ENCODE results near the gene KCNA4. TPM values are rescaled to one million over a fixed set of nuclear protein-coding genes. Genes with fewer than 3 reads are reported as not detected.

KCNA4 gene
- total RNA-seq, 1 experiment from 2014 or later, result not detected

DNA sequence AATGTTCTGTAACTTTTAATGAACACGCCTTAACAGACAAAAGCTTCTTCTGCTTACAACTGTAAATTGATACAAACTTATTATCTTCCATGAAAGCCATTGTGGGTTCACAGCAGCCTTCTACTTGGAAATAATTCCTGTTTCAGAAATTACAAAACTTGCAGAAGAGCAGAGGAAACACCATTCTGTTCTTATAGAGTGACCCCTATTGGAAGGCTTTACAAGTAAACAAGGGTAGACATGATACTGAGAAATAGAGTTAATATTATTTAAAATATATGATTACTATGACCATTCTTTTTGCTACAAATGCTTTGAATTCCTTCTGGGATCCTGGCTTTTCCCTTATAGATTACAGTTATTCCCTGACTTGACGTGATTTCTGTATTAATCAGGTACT is 32.4 kb upstream of the KCNA4 start:
- Histone ChIP-seq H4K20me1 (ENCODE audit: insufficient read depth) (no peaks in the 10 kb centered on the region), H3K4me3 (no peak overlapping the region), H3F3A (ENCODE audit: insufficient read depth, low read depth) (no peaks in the 10 kb centered on the region), H3K27me3 (ENCODE audit: insufficient read depth, low read depth) (no peaks in the 10 kb centered on the region), H3K36me3 (ENCODE audit: low read depth) (no peaks in the 10 kb centered on the region), H3K4me1 (replicated peaks; ENCODE audit: insufficient read depth) (no peaks in the 10 kb centered on the region), H3K27ac (no peak overlapping the region), H3K9me3 (ENCODE audit: insufficient read depth, low read depth) (no peaks in the 10 kb centered on the region), H3K79me2 (ENCODE audit: low read depth) (no peaks in the 10 kb centered on the region), H3K4me2 (no peak overlapping the region), H2AFZ (no peak overlapping the region), H3K9me2 (ENCODE audit: insufficient read depth) (no peaks in the 10 kb centered on the region)
- TF ChIP-seq EZH2 (IDR thresholded peaks at IDR 0.05; ENCODE audit: low read depth) (no peak), CTCF (conservative IDR thresholded peaks at IDR 0.05) (no peak; the same call in 1 of the 2 replicates)
- CTCF ChIA-PET, result no interaction called here
- DNase-seq, result no peak
- POLR2A ChIA-PET (ENCODE audit: unreplicated experiment), result no interaction called here
- no TSS peak for BruUV-seq (replicated peaks)
- intact Hi-C loops (cut with micrococcal nuclease; ENCODE audit: unreplicated experiment), result no loop called here

- Histone ChIP-seq H3K27ac (no peak overlapping the region), H3K79me2 (ENCODE audit: low read depth) (no peaks in the 10 kb centered on the region), H4K20me1 (ENCODE audit: insufficient read depth) (no peaks in the 10 kb centered on the region), H3K36me3 (ENCODE audit: low read depth) (no peaks in the 10 kb centered on the region), H3K9me3 (ENCODE audit: insufficient read depth, low read depth) (no peaks in the 10 kb centered on the region), H3K4me1 (replicated peaks; ENCODE audit: insufficient read depth) (no peaks in the 10 kb centered on the region), H3K9me2 (ENCODE audit: insufficient read depth) (no peaks in the 10 kb centered on the region), H3K4me3 (no peak overlapping the region), H3K27me3 (ENCODE audit: insufficient read depth, low read depth) (no peaks in the 10 kb centered on the region), H2AFZ (no peak overlapping the region), H3K4me2 (no peak overlapping the region), H3F3A (ENCODE audit: insufficient read depth, low read depth) (no peaks in the 10 kb centered on the region)
- intact Hi-C loops (cut with micrococcal nuclease; ENCODE audit: unreplicated experiment), result no loop called here
- BruUV-seq (replicated peaks), result no TSS peak
- POLR2A ChIA-PET (ENCODE audit: unreplicated experiment), result no interaction called here
- no peak for TF ChIP-seq CTCF (conservative IDR thresholded peaks at IDR 0.05)
- no peak for TF ChIP-seq EZH2 (IDR thresholded peaks at IDR 0.05; ENCODE audit: low read depth)
- no peak for DNase-seq
- CTCF ChIA-PET, result no interaction called here
These were observed 29.7 kb upstream of the KCNA4 start for GRCh38 chr11:30046578-30046945.

DNA sequence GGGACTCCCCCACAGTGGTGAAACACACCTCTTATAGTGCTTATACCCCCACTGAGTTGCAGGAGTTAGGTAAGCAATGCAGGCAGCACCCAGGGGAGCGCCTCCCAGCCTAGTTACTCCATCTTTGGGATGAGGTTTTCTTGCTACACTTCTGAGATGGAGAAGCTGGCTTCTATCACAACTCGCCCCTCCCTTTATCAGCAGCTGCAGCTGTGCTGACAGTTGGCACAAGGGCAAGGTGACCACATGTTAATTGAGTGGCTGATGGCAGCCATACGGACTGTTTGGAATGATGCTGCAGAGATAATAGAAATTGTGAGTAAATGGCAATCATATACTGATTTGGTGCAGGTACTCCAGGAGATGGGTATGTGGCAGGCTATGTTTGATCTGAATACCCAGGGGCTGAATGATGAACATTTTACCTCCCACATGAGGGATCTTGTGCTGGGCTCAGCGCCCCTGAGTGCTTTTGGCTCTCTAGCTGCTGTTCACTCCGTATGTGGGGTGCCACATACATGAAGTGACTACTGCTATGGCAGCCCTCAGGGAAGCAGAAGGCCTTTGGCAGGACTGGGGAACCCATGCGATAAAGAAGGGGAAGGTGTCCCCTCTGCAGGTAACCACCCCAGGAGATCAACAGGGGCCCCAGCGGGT is 29.2 kb upstream of the KCNA4 start:
- no peaks in the 10 kb centered on the region for H3K36me3 ChIP-seq (ENCODE audit: low read depth)
- TF ChIP-seq EZH2 (IDR thresholded peaks at IDR 0.05; ENCODE audit: low read depth), result no peak
- TF ChIP-seq CTCF (conservative IDR thresholded peaks at IDR 0.05), result no peak
- H3K79me2 ChIP-seq (ENCODE audit: low read depth), result no peaks in the 10 kb centered on the region
- H3K9me2 ChIP-seq (ENCODE audit: insufficient read depth), result no peaks in the 10 kb centered on the region
- no peaks in the 10 kb centered on the region for H4K20me1 ChIP-seq (ENCODE audit: insufficient read depth)
- ChIA-PET POLR2A (ENCODE audit: unreplicated experiment) (no interaction called here), CTCF (no interaction called here)
- no peaks in the 10 kb centered on the region for H3K4me1 ChIP-seq (replicated peaks; ENCODE audit: insufficient read depth)
- H3K27ac ChIP-seq, result no peak overlapping the region
- intact Hi-C loops (cut with micrococcal nuclease; ENCODE audit: unreplicated experiment), result no loop called here
- no peak overlapping the region for H3K4me3 ChIP-seq
- 0 out of 2 replicates have a peak, but pooled peaks cover 2% of the 10 kb centered on the region for H3K27me3 ChIP-seq (ENCODE audit: insufficient read depth, low read depth)
- H2AFZ ChIP-seq, result no peak overlapping the region
- H3F3A ChIP-seq (ENCODE audit: insufficient read depth, low read depth), result no peaks in the 10 kb centered on the region
- BruUV-seq (replicated peaks), result no TSS peak
- no peak for DNase-seq
- H3K9me3 ChIP-seq (ENCODE audit: insufficient read depth, low read depth), result no peaks in the 10 kb centered on the region
- H3K4me2 ChIP-seq, result no peak overlapping the region

All from PC-9 (cell line).